ENCODE measurements around the gene P2RX5.

The P2RX5 gene

GRCh38 chr17:3675886-3676285 lies 20.1 kb downstream of the P2RX5 start:
- no peak for DNase-seq
- no peak overlapping the region for H3K4me3 ChIP-seq (ENCODE audit: low read depth, low read length)

GRCh38 chr17:3672571-3672970 lies 23.4 kb downstream of the P2RX5 start:
- TF ChIP-seq CTCF (IDR thresholded peaks at IDR 0.05; ENCODE audit: low read depth, low read length) = no peak
- no peak for DNase-seq
- Histone ChIP-seq H3K4me3 (ENCODE audit: low read depth, low read length) (no peak overlapping the region), H3K4me1 (no peaks in the 10 kb centered on the region), H3K9me3 (no peaks in the 10 kb centered on the region), H3K27me3 (no peaks in the 10 kb centered on the region), H3K36me3 (no peaks in the 10 kb centered on the region; the same call in 1 of the 2 replicates)

More at GRCh38 chr17:3675886-3676285, 20.1 kb downstream of the P2RX5 start:
- H3K9me3 ChIP-seq = no peaks in the 10 kb centered on the region
- TF ChIP-seq CTCF (IDR thresholded peaks at IDR 0.05; ENCODE audit: low read depth, low read length) = no peak
- H3K36me3 ChIP-seq = no peaks in the 10 kb centered on the region
- H3K27me3 ChIP-seq = no peaks in the 10 kb centered on the region
- no peaks in the 10 kb centered on the region for H3K4me1 ChIP-seq

- Histone ChIP-seq H3K4me3 (ENCODE audit: low read depth, low read length) (peak overlapping the region; percentile 81), H3K36me3 (no peaks in the 10 kb centered on the region; the same call in 1 of the 2 replicates), H3K27me3 (no peaks in the 10 kb centered on the region), H3K4me1 (no peaks in the 10 kb centered on the region), H3K9me3 (no peaks in the 10 kb centered on the region)
- no peak for TF ChIP-seq CTCF (IDR thresholded peaks at IDR 0.05; ENCODE audit: low read depth, low read length)
- no peak for DNase-seq
Measured at GRCh38 chr17:3669548-3669947, 26.4 kb downstream of the P2RX5 start.

GRCh38 chr17:3669085-3669347 lies 26.9 kb downstream of the P2RX5 start:
- Histone ChIP-seq H3K9me3 (no peaks in the 10 kb centered on the region), H3K4me1 (no peaks in the 10 kb centered on the region), H3K27me3 (no peaks in the 10 kb centered on the region), H3K36me3 (no peaks in the 10 kb centered on the region; the same call in 1 of the 2 replicates), H3K4me3 (ENCODE audit: low read depth, low read length) (peak overlapping the region; percentile 81)
- DNase-seq = no peak
- no peak for TF ChIP-seq CTCF (IDR thresholded peaks at IDR 0.05; ENCODE audit: low read depth, low read length)

- H3K9me3 ChIP-seq = no peaks in the 10 kb centered on the region
- TF ChIP-seq CTCF (IDR thresholded peaks at IDR 0.05; ENCODE audit: low read depth, low read length) = no peak
- H3K4me1 ChIP-seq = no peaks in the 10 kb centered on the region
- peak; percentile 96 for DNase-seq
- peak within 1 kb of the TSS; percentile 81 for H3K4me3 ChIP-seq (ENCODE audit: low read depth, low read length)
- no peaks in the 10 kb centered on the region for H3K27me3 ChIP-seq
- H3K36me3 ChIP-seq = no peaks in the 10 kb centered on the region; the same call in 1 of the 2 replicates
Measured at GRCh38 chr17:3668279-3669084, 27.5 kb downstream of the P2RX5 start, which contains the start of the genes EMC6 and TAX1BP3. EMC6 (plus strand) TSS chr17:3668812; CDS start chr17:3669147, 335 bp downstream. TAX1BP3 (minus strand) TSS chr17:3668578; CDS start chr17:3668526, 52 bp downstream.
